ENCODE data around the gene KIAA0513. TPM values are rescaled to one million over a fixed set of nuclear protein-coding genes. Genes with fewer than 3 reads are reported as not detected.
A peak's percentile ranks its signal among the peaks of the same experiment; 100 is the strongest.

The KIAA0513 gene
- total RNA-seq, 1 donor from 2014 or later: 16.3 TPM

GRCh38 chr16:85046472-85046916 lies 18.9 kb downstream of the KIAA0513 start:
- no peak for DNase-seq (ENCODE audit: low spot score, unreplicated experiment)
- Mint-ChIP-seq H3K36me3 (ENCODE audit: insufficient read depth) (peaks cover 1% of the 10 kb centered on the region), H3K27me3 (no peaks in the 10 kb centered on the region), H3K4me3 (ENCODE audit: low read depth) (no peak overlapping the region), H3K9me3 (ENCODE audit: low read depth) (no peaks in the 10 kb centered on the region), H3K4me1 (ENCODE audit: low read depth) (peaks cover 17% of the 10 kb centered on the region), H3K27ac (peak overlapping the region; percentile 84)
- TF ChIP-seq CTCF (IDR thresholded peaks at IDR 0.05; ENCODE audit: unreplicated experiment): no peak

GRCh38 chr16:85046931-85047866 lies 19.6 kb downstream of the KIAA0513 start:
- H3K27ac Mint-ChIP-seq: peak overlapping the region; percentile 84
- TF ChIP-seq CTCF (IDR thresholded peaks at IDR 0.05; ENCODE audit: unreplicated experiment): no peak
- H3K9me3 Mint-ChIP-seq (ENCODE audit: low read depth): no peaks in the 10 kb centered on the region
- H3K36me3 Mint-ChIP-seq (ENCODE audit: insufficient read depth): peaks cover 1% of the 10 kb centered on the region
- DNase-seq (ENCODE audit: low spot score, unreplicated experiment): no peak
- peaks cover 16% of the 10 kb centered on the region for H3K4me1 Mint-ChIP-seq (ENCODE audit: low read depth)
- peak overlapping the region; percentile 42 for H3K4me3 Mint-ChIP-seq (ENCODE audit: low read depth)
- no peaks in the 10 kb centered on the region for H3K27me3 Mint-ChIP-seq

GRCh38 chr16:85047867-85048455 lies 20.4 kb downstream of the KIAA0513 start:
- Mint-ChIP-seq H3K36me3 (ENCODE audit: insufficient read depth) (peaks cover 1% of the 10 kb centered on the region), H3K27ac (peak overlapping the region; percentile 84), H3K4me1 (ENCODE audit: low read depth) (peaks cover 16% of the 10 kb centered on the region), H3K27me3 (no peaks in the 10 kb centered on the region), H3K9me3 (ENCODE audit: low read depth) (no peaks in the 10 kb centered on the region), H3K4me3 (ENCODE audit: low read depth) (peak overlapping the region; percentile 42)
- no peak for DNase-seq (ENCODE audit: low spot score, unreplicated experiment)
- TF ChIP-seq CTCF (IDR thresholded peaks at IDR 0.05; ENCODE audit: unreplicated experiment): no peak

- Mint-ChIP-seq H3K27me3 (no peaks in the 10 kb centered on the region), H3K36me3 (ENCODE audit: insufficient read depth) (peaks cover 1% of the 10 kb centered on the region), H3K9me3 (ENCODE audit: low read depth) (no peaks in the 10 kb centered on the region), H3K4me3 (ENCODE audit: low read depth) (no peak overlapping the region), H3K27ac (no peak overlapping the region), H3K4me1 (ENCODE audit: low read depth) (peaks cover 16% of the 10 kb centered on the region)
- DNase-seq (ENCODE audit: low spot score, unreplicated experiment): no peak
- no peak for TF ChIP-seq CTCF (IDR thresholded peaks at IDR 0.05; ENCODE audit: unreplicated experiment)
These were observed 21.4 kb downstream of the KIAA0513 start for GRCh38 chr16:85048921-85049562.

- no peak for TF ChIP-seq CTCF (IDR thresholded peaks at IDR 0.05; ENCODE audit: unreplicated experiment)
- peaks cover 1% of the 10 kb centered on the region for H3K36me3 Mint-ChIP-seq (ENCODE audit: insufficient read depth)
- no peak overlapping the region for H3K27ac Mint-ChIP-seq
- H3K27me3 Mint-ChIP-seq: no peaks in the 10 kb centered on the region
- no peak overlapping the region for H3K4me3 Mint-ChIP-seq (ENCODE audit: low read depth)
- no peak for DNase-seq (ENCODE audit: low spot score, unreplicated experiment)
- H3K9me3 Mint-ChIP-seq (ENCODE audit: low read depth): no peaks in the 10 kb centered on the region
- H3K4me1 Mint-ChIP-seq (ENCODE audit: low read depth): peaks cover 16% of the 10 kb centered on the region
These were observed 22.2 kb downstream of the KIAA0513 start for GRCh38 chr16:85049706-85050305.

Data from progenitor cell of endocrine pancreas (in vitro differentiated cells).